Skin of body (tissue), 2 donors: Measurements from ENCODE around the gene PPIH. TPM values are rescaled to one million over a fixed set of nuclear protein-coding genes. Genes with fewer than 3 reads are reported as not detected.
"Not testable (repeated sequence)": the region's sequence is repeated elsewhere in the genome, so short reads cannot be mapped to it uniquely, and the experiment has no call there.

Experiments
- DNase-seq: peaks from one replicate; lab custom pipeline; 2025; lab: John Stamatoyannopoulos, UW
- total RNA-seq: library from RNA; depleted of rRNA; stranded (reverse); fragments of >200 nt; gene quantifications from one replicate; pipeline ENCODE4 v1.2.3, GENCODE V29; 2014

Gene PPIH
- total RNA-seq, 1 donor from 2014 or later = 22.1 TPM

- not testable (repeated sequence) for DNase-seq
Measured at GRCh38 chr1:42682484-42682738, 24.2 kb downstream of the PPIH start.

GRCh38 chr1:42682739-42683531 lies 24.7 kb downstream of the PPIH start:
- peak; percentile 46 for DNase-seq

GRCh38 chr1:42684139-42684538 lies 25.9 kb downstream of the PPIH start:
- DNase-seq = no peak

GRCh38 chr1:42686418-42686817 lies 28.2 kb downstream of the PPIH start:
- DNase-seq = no peak

- DNase-seq = no peak
Measured at GRCh38 chr1:42689912-42690311, 31.7 kb downstream of the PPIH start.

- no peak for DNase-seq
Measured at GRCh38 chr1:42690477-42691156, 32.4 kb downstream of the PPIH start.

- DNase-seq = no peak
Measured at GRCh38 chr1:42691157-42691498, 32.9 kb downstream of the PPIH start.

- no peak for DNase-seq
Measured at GRCh38 chr1:42692461-42692860, 34.2 kb downstream of the PPIH start.

GRCh38 chr1:42692911-42693310 lies 34.7 kb downstream of the PPIH start:
- no peak for DNase-seq

GRCh38 chr1:42698081-42698813 lies 40.0 kb downstream of the PPIH start:
- DNase-seq = no peak

GRCh38 chr1:42700006-42700405 lies 41.8 kb downstream of the PPIH start:
- no peak for DNase-seq

- DNase-seq = no peak
Measured at GRCh38 chr1:42703888-42704464, 45.8 kb downstream of the PPIH start.

- DNase-seq = not testable (repeated sequence)
Measured at GRCh38 chr1:42712808-42713207, 54.6 kb downstream of the PPIH start.

GRCh38 chr1:42713293-42713692 lies 55.1 kb downstream of the PPIH start:
- DNase-seq = no peak

GRCh38 chr1:42714441-42714840 lies 56.2 kb downstream of the PPIH start:
- DNase-seq = not testable (repeated sequence)

GRCh38 chr1:42720868-42721267 lies 62.6 kb downstream of the PPIH start:
- no peak for DNase-seq

GRCh38 chr1:42721926-42722325 lies 63.7 kb downstream of the PPIH start:
- DNase-seq = no peak

GRCh38 chr1:42722403-42722802 lies 64.2 kb downstream of the PPIH start:
- DNase-seq = not testable (repeated sequence)

GRCh38 chr1:42723511-42723910 lies 65.3 kb downstream of the PPIH start:
- no peak for DNase-seq

- DNase-seq = not testable (repeated sequence)
Measured at GRCh38 chr1:42725820-42726219, 67.6 kb downstream of the PPIH start.
